ENCODE data around the gene TRAPPC2L.
"Not testable (repeated sequence)": the region's sequence is repeated elsewhere in the genome, so short reads cannot be mapped to it uniquely, and the experiment has no call there.

TRAPPC2L gene

GRCh38 chr16:88819126-88819525, 37.8 kb upstream of the TRAPPC2L start:
- DNase-seq: no peak

- DNase-seq: no peak
These were observed 36.4 kb upstream of the TRAPPC2L start for GRCh38 chr16:88820385-88821025.

GRCh38 chr16:88821168-88821850, 35.6 kb upstream of the TRAPPC2L start:
- no peak for DNase-seq

- DNase-seq: no peak
These were observed 34.5 kb upstream of the TRAPPC2L start for GRCh38 chr16:88822281-88823040.

GRCh38 chr16:88823646-88824045, 33.3 kb upstream of the TRAPPC2L start:
- not testable (repeated sequence) for DNase-seq

- no peak for DNase-seq
These were observed 32.5 kb upstream of the TRAPPC2L start for GRCh38 chr16:88824256-88825077.

DNA sequence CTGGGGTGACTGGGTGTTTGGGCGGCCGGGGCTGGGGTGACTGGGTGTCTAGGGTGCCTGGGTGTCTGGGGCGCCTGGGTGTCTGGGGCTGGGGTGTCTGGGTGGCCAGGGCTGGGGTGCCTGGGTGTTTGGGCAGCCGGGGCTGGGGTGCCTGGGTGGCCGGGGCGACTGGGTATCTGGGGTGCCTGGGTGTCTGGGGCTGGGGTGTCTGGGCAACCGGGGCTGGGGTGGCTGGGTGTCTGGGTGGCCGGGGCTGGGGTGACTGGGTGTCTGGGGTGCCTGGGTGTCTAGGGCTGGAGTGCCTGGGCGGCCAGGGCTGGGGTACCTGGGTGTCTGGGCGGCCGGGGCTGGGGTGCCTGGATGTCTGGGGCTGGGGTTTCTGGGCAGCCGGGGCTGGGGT, 31.8 kb upstream of the TRAPPC2L start:
- DNase-seq: no peak

GRCh38 chr16:88826070-88826840, 30.7 kb upstream of the TRAPPC2L start:
- no peak for DNase-seq

DNA sequence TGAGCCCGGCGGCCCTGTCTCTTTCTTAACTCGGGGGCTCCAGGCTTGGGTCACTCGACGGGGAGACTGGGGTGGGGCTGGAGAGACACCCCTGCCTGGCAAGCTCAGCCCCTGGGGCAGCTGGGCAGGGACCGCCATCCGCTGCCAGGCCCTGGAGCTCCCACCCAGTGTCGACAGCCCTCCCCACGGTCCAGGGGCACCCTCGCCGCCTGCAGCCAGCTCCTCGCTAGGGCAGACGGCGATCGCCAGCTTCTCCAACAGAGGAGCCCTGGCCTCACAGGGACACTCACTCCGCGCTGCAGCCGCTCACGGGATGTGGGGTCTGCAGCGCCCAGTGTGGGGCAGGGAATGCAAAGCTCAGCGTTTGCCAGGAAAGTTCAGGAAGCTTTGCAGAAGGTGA, 29.2 kb upstream of the TRAPPC2L start:
- no peak for DNase-seq

DNA sequence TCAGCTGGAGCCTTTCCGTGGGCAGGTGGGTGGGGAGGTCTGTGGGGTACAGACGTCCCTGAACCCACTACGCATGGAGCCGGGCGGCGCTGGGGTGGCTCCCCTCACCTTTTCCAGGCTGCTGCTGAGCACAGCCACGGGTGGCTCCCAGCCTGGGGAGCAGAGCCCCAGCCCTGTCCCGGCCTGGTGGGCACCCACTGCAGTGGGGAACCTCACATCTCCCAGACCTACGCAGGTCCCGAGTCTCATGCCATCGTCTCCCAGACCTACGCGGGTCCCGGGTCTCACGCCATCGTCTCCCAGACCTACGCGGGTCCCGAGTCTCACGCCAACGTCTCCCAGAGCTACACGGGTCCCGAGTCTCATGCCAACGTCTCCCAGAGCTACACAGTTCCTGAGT, 28.2 kb upstream of the TRAPPC2L start:
- no peak for DNase-seq

DNA sequence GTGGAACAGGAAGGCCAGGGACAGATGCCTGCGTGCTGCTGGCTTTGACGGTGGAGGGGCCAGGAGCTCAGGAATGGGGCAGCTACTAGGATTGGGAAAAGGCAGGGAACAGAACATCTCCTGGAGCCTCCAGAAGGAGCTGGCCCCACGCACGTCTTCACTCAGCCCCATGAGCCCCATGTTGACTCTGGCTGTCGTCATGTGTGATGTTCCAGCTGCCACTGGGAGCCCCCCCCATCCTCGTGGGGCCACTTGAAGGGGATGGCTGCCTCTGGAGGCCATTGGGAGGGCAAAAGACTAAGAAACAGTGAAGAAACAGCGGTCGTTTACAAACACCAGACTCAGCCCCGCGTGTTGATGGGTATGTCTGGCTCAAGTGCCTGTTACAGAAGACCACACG, 26.7 kb upstream of the TRAPPC2L start:
- DNase-seq: no peak

DNA sequence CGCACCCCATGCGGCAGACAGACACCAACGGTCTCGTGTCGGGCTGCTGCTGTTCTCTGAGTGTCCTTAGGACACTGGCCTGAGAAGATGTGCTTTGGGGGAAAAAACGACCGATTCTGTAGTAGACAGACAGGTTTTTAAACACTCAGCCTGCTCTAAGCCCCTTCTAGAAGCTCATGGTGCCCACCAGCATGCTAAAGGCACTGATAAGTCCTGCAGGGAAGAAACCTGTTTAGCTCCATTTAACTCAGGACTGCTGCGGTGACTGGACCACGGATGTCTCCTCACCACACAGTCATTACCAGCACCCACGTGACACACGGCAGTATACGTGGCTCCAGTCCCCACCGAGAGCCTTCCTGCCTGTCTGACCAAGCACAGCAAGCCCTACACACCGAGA, 26.1 kb upstream of the TRAPPC2L start:
- DNase-seq: no peak

DNA sequence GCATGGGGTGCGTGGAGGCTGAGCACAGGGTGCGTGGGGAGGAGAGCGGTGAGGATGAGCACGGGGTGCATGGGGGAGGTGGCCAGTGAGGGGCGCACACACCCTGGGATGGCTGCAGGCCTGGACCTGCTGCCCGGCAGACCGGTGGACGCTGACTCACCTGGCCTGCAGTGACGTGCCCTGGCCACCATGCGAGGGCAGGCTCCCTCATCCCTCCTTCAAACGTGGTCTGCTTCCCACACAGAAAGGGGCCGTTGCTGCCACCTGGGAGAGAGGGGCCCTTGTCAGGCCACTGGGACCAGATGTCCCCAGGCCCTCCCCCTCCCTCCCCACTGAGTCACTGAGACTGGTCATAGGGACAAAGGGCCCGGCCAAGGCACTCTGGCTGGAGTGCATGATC, 25.1 kb upstream of the TRAPPC2L start:
- no peak for DNase-seq

DNA sequence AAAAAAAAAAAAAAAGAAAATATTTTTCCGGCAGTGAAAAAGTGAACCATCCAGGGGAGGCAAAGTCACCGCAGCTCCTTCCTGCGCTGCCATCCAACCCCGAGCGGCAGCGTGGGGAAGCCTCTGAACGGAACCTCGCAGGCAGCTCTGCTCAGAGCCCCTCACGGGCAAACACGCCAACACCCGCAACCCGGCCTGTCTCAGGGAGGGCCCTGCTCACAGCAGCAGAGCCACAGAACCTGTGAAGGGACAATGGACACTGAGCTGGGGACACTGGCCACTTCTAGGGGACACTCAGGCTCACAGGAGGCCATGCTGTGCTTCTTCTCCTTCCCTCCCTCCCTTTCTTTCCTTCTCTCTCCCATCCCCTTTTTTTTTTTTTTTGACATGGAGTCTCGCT, 23.8 kb upstream of the TRAPPC2L start:
- no peak for DNase-seq

DNA sequence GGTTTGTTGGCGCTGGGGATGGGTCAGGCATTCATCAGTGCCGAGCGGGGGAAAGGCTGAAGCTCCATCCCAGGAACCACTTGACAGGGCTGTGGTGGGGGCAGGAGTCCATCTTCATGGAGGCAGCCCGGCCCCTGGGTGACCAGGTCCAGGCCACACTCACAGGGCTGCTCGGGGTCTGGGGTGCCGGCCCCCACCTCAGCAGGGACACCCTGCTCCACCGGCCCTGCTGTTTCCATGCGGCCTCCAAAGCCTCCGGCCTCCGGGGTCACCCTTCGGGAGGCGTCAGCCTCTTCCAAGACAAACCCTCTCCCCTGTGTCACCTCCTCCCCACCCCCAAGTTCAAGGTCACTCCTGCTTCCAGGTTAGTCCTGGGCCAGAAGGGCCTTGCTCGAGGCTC, 22.3 kb upstream of the TRAPPC2L start:
- no peak for DNase-seq

GRCh38 chr16:88835383-88835782, 21.5 kb upstream of the TRAPPC2L start:
- no peak for DNase-seq

- DNase-seq: no peak
These were observed 21.1 kb upstream of the TRAPPC2L start for GRCh38 chr16:88835818-88836217.

GRCh38 chr16:88836791-88837190, 20.1 kb upstream of the TRAPPC2L start:
- DNase-seq: no peak

DNA sequence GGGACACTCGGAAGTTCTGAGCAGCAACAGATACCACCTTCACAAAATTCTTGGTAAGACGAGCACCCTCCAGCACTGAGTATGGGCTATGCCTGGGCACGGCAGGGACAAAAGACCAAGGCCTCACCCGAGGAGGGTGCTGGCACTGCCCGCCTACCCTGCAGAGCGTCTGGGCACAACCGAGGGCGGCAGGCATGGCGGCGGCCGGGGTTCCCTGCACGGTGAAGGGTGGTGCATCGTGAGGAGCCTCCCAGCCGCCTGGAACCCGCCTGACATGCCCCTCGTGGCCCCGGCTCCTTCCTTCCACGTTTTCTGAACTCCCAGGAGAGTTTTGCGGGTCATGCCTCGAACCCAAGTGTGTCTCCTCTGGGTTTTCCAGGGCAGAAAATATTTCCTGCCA, 19.1 kb upstream of the TRAPPC2L start:
- no peak for DNase-seq

DNA sequence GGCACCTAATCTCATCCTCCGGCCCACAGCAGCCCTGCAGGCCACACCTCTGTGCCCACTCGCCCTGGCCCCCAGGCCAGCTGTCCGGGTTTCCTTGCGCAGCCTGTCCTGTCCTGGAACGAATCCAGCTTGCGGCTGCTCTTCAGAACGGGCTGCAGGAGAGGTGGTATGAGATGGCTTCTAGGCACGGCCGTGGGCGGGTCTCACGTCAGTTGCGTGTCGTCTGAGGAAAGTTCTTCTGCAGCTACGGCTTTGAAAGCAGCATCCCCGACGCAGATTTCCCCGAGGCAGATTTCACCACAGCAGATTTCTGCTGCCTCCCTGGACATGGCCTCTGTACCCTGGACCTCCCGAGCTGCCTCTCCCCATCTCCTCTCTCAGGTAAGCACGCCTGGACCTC, 18.4 kb upstream of the TRAPPC2L start:
- no peak for DNase-seq

GRCh38 chr16:88839026-88839529, 17.8 kb upstream of the TRAPPC2L start:
- DNase-seq: no peak

Data from suppressor macrophage treated with lipopolysaccharide for 4 hours (primary cell).